ENCODE results near the gene SECISBP2L. TPM values are rescaled to one million over a fixed set of nuclear protein-coding genes. Genes with fewer than 3 reads are reported as not detected.
"Not testable (repeated sequence)": the region's sequence is repeated elsewhere in the genome, so short reads cannot be mapped to it uniquely, and the experiment has no call there.

Gene SECISBP2L
- total and polyA plus RNA-seq, 5 donors from 2014 or later = 14.8 to 59.5 (median 21.6) TPM

- no peak overlapping the region for H3K4me3 Mint-ChIP-seq
- H3K4me1 Mint-ChIP-seq = peaks cover 0 to 7% (median 3%) of the 10 kb centered on the region in 4 donors
- no peak overlapping the region for H3K27ac Mint-ChIP-seq
- peaks cover 22% of the 10 kb centered on the region for H3K27me3 Mint-ChIP-seq
- Histone ChIP-seq H3K9me3 (ENCODE audit: control insufficient read depth in 2 of 2, low read length in 2 of 2) (no peaks in the 10 kb centered on the region), H3K4me3 (ENCODE audit: low read depth, low read length) (no peak overlapping the region), H3K36me3 (ENCODE audit: control insufficient read depth, insufficient read depth, low read length) (no peaks in the 10 kb centered on the region), H3K27ac (ENCODE audit: insufficient read depth, low read length, poor library complexity, severe bottlenecking) (no peak overlapping the region), H3K27me3 (ENCODE audit: control insufficient read depth, insufficient read depth, low read length) (peaks cover 13% of the 10 kb centered on the region), H3K4me1 (ENCODE audit: control insufficient read depth, insufficient read depth, low read length, poor library complexity, severe bottlenecking) (peaks cover 10% of the 10 kb centered on the region)
- ATAC-seq (ENCODE audit: low read depth in 2 of 2) (no peak), DNase-seq (no peak)
- H3K36me3 Mint-ChIP-seq = no peaks in the 10 kb centered on the region
- no peaks in the 10 kb centered on the region for H3K9me3 Mint-ChIP-seq
These were observed 67.6 kb downstream of the SECISBP2L start for GRCh38 chr15:48978638-48979037.

- no peak for ATAC-seq (ENCODE audit: low read depth in 2 of 2)
- H3K27me3 Mint-ChIP-seq = peaks cover 27% of the 10 kb centered on the region
- H3K36me3 Mint-ChIP-seq = no peaks in the 10 kb centered on the region
- peaks cover 10% of the 10 kb centered on the region for H3K4me1 ChIP-seq (ENCODE audit: control insufficient read depth, insufficient read depth, low read length, poor library complexity, severe bottlenecking)
- H3K4me3 ChIP-seq (ENCODE audit: low read depth, low read length) = no peak overlapping the region
- peaks cover 11% of the 10 kb centered on the region for H3K27me3 ChIP-seq (ENCODE audit: control insufficient read depth, insufficient read depth, low read length)
- peaks cover 0 to 7% (median 3%) of the 10 kb centered on the region in 4 donors for H3K4me1 Mint-ChIP-seq
- H3K27ac ChIP-seq (ENCODE audit: insufficient read depth, low read length, poor library complexity, severe bottlenecking) = no peak overlapping the region
- no peaks in the 10 kb centered on the region for H3K36me3 ChIP-seq (ENCODE audit: control insufficient read depth, insufficient read depth, low read length)
- no peaks in the 10 kb centered on the region for H3K9me3 ChIP-seq (ENCODE audit: control insufficient read depth in 2 of 2, low read length in 2 of 2)
- H3K27ac Mint-ChIP-seq = peak overlapping the region in 1 of 3 donors; percentile 20
- peak overlapping the region in 3 of 4 donors; percentile 11 to 52 (median 41) for H3K4me3 Mint-ChIP-seq
- no peaks in the 10 kb centered on the region for H3K9me3 Mint-ChIP-seq
- no peak for DNase-seq
These were observed 69.7 kb downstream of the SECISBP2L start for GRCh38 chr15:48976444-48977088.

GRCh38 chr15:48975472-48976419, 70.5 kb downstream of the SECISBP2L start:
- Histone ChIP-seq H3K27ac (ENCODE audit: insufficient read depth, low read length, poor library complexity, severe bottlenecking) (no peak overlapping the region), H3K4me3 (ENCODE audit: low read depth, low read length) (peak overlapping the region; percentile 29), H3K4me1 (ENCODE audit: control insufficient read depth, insufficient read depth, low read length, poor library complexity, severe bottlenecking) (peaks cover 10% of the 10 kb centered on the region), H3K27me3 (ENCODE audit: control insufficient read depth, insufficient read depth, low read length) (peaks cover 9% of the 10 kb centered on the region), H3K36me3 (ENCODE audit: control insufficient read depth, insufficient read depth, low read length) (no peaks in the 10 kb centered on the region), H3K9me3 (ENCODE audit: control insufficient read depth in 2 of 2, low read length in 2 of 2) (no peaks in the 10 kb centered on the region)
- H3K27me3 Mint-ChIP-seq = peaks cover 27% of the 10 kb centered on the region
- DNase-seq (peak; percentile 40 to 77 (median 70)), ATAC-seq (ENCODE audit: low read depth in 2 of 2) (peak; percentile 93 to 94)
- peak overlapping the region in 1 of 3 donors; percentile 20 for H3K27ac Mint-ChIP-seq
- H3K4me3 Mint-ChIP-seq = peak overlapping the region; percentile 37 to 80 (median 48)
- H3K36me3 Mint-ChIP-seq = no peaks in the 10 kb centered on the region
- peaks cover 0 to 10% (median 5%) of the 10 kb centered on the region in 4 donors for H3K4me1 Mint-ChIP-seq
- no peaks in the 10 kb centered on the region for H3K9me3 Mint-ChIP-seq

- H3K9me3 ChIP-seq (ENCODE audit: control insufficient read depth in 2 of 2, low read length in 2 of 2) = no peaks in the 10 kb centered on the region
- no peak overlapping the region for H3K4me3 ChIP-seq (ENCODE audit: low read depth, low read length)
- H3K27me3 Mint-ChIP-seq = peaks cover 28% of the 10 kb centered on the region
- peak overlapping the region in 1 of 3 donors; percentile 14 for H3K27ac Mint-ChIP-seq
- H3K27me3 ChIP-seq (ENCODE audit: control insufficient read depth, insufficient read depth, low read length) = peaks cover 8% of the 10 kb centered on the region
- no peaks in the 10 kb centered on the region for H3K9me3 Mint-ChIP-seq
- H3K36me3 Mint-ChIP-seq = no peaks in the 10 kb centered on the region
- DNase-seq (no peak), ATAC-seq (ENCODE audit: low read depth in 2 of 2) (no peak)
- peaks cover 10% of the 10 kb centered on the region for H3K4me1 ChIP-seq (ENCODE audit: control insufficient read depth, insufficient read depth, low read length, poor library complexity, severe bottlenecking)
- peak overlapping the region; percentile 8 to 80 (median 23) for H3K4me3 Mint-ChIP-seq
- H3K4me1 Mint-ChIP-seq = peaks cover 0 to 16% (median 6%) of the 10 kb centered on the region in 4 donors
- no peaks in the 10 kb centered on the region for H3K36me3 ChIP-seq (ENCODE audit: control insufficient read depth, insufficient read depth, low read length)
- H3K27ac ChIP-seq (ENCODE audit: insufficient read depth, low read length, poor library complexity, severe bottlenecking) = no peak overlapping the region
These were observed 71.4 kb downstream of the SECISBP2L start for GRCh38 chr15:48974882-48975281.

GRCh38 chr15:48972750-48973503, 73.3 kb downstream of the SECISBP2L start:
- DNase-seq (no peak), ATAC-seq (ENCODE audit: low read depth in 2 of 2) (no peak)
- H3K27ac ChIP-seq (ENCODE audit: insufficient read depth, low read length, poor library complexity, severe bottlenecking) = no peak overlapping the region
- H3K4me3 Mint-ChIP-seq = no peak overlapping the region
- H3K4me1 ChIP-seq (ENCODE audit: control insufficient read depth, insufficient read depth, low read length, poor library complexity, severe bottlenecking) = peaks cover 10% of the 10 kb centered on the region
- H3K27ac Mint-ChIP-seq = peak overlapping the region in 1 of 3 donors; percentile 50
- peaks cover 4% of the 10 kb centered on the region for H3K27me3 ChIP-seq (ENCODE audit: control insufficient read depth, insufficient read depth, low read length)
- no peaks in the 10 kb centered on the region for H3K36me3 ChIP-seq (ENCODE audit: control insufficient read depth, insufficient read depth, low read length)
- no peaks in the 10 kb centered on the region for H3K36me3 Mint-ChIP-seq
- H3K4me3 ChIP-seq (ENCODE audit: low read depth, low read length) = no peak overlapping the region
- H3K27me3 Mint-ChIP-seq = peaks cover 23% of the 10 kb centered on the region
- peaks cover 0 to 16% (median 6%) of the 10 kb centered on the region in 4 donors for H3K4me1 Mint-ChIP-seq
- no peaks in the 10 kb centered on the region for H3K9me3 Mint-ChIP-seq
- no peaks in the 10 kb centered on the region for H3K9me3 ChIP-seq (ENCODE audit: control insufficient read depth in 2 of 2, low read length in 2 of 2)

GRCh38 chr15:48970926-48971325, 75.3 kb downstream of the SECISBP2L start:
- H3K27ac Mint-ChIP-seq; H3K36me3 Mint-ChIP-seq; H3K4me3 ChIP-seq (ENCODE audit: low read depth, low read length); ATAC-seq (ENCODE audit: low read depth in 2 of 2); H3K9me3 Mint-ChIP-seq; H3K9me3 ChIP-seq (ENCODE audit: control insufficient read depth in 2 of 2, low read length in 2 of 2); H3K4me3 Mint-ChIP-seq; DNase-seq; H3K27ac ChIP-seq (ENCODE audit: insufficient read depth, low read length, poor library complexity, severe bottlenecking); H3K36me3 ChIP-seq (ENCODE audit: control insufficient read depth, insufficient read depth, low read length); H3K27me3 ChIP-seq (ENCODE audit: control insufficient read depth, insufficient read depth, low read length): not testable (repeated sequence)
- Mint-ChIP-seq H3K4me1 (peaks cover 6 to 28% (median 13%) of the 10 kb centered on the region in 4 donors), H3K27me3 (peaks cover 14% of the 10 kb centered on the region)
- H3K4me1 ChIP-seq (ENCODE audit: control insufficient read depth, insufficient read depth, low read length, poor library complexity, severe bottlenecking) = peaks cover 18% of the 10 kb centered on the region

GRCh38 chr15:48968066-48968465, 78.2 kb downstream of the SECISBP2L start:
- Histone ChIP-seq H3K27me3 (ENCODE audit: control insufficient read depth, insufficient read depth, low read length) (peaks cover 15% of the 10 kb centered on the region), H3K9me3 (ENCODE audit: control insufficient read depth in 2 of 2, low read length in 2 of 2) (no peaks in the 10 kb centered on the region), H3K4me3 (ENCODE audit: low read depth, low read length) (no peak overlapping the region), H3K27ac (ENCODE audit: insufficient read depth, low read length, poor library complexity, severe bottlenecking) (no peak overlapping the region), H3K4me1 (ENCODE audit: control insufficient read depth, insufficient read depth, low read length, poor library complexity, severe bottlenecking) (peaks cover 31% of the 10 kb centered on the region), H3K36me3 (ENCODE audit: control insufficient read depth, insufficient read depth, low read length) (no peaks in the 10 kb centered on the region)
- Mint-ChIP-seq H3K9me3 (peaks cover 0 to 2% (median 0%) of the 10 kb centered on the region in 7 donors), H3K4me1 (peaks cover 12 to 42% (median 26%) of the 10 kb centered on the region in 4 donors), H3K36me3 (no peaks in the 10 kb centered on the region), H3K27me3 (peaks cover 34% of the 10 kb centered on the region), H3K4me3 (no peak overlapping the region), H3K27ac (no peak overlapping the region)
- DNase-seq (no peak), ATAC-seq (ENCODE audit: low read depth in 2 of 2) (no peak)

Measured in CD4-positive, CD25-positive, alpha-beta regulatory T cell (primary cell).